GM12875 (cell line): ENCODE data around the gene PCYT2.
A peak's percentile ranks its signal among the peaks of the same experiment; 100 is the strongest.

ENCODE experiments used
- H3K4me3 ChIP-seq: one replicate; pipeline ENCODE4 v1.5.1; 2011; ENCODE audit warnings: low read depth, low read length, control low read depth
- TF ChIP-seq, protein P1 (sequence below): IDR thresholded peaks from 2 replicates; pipeline ENCODE4 v1.5.1; 2011; ENCODE audit warnings: low read depth, mild to moderate bottlenecking, control low read depth, inconsistent platforms, low read length, moderate library complexity, borderline replicate concordance; ENCODE audit not compliant: insufficient read depth

PCYT2 gene

GRCh38 chr17:81909231-81909630 lies 2.0 kb downstream of the PCYT2 start:
- H3K4me3 ChIP-seq: no peak overlapping the region
- TF ChIP-seq, protein P1, sequence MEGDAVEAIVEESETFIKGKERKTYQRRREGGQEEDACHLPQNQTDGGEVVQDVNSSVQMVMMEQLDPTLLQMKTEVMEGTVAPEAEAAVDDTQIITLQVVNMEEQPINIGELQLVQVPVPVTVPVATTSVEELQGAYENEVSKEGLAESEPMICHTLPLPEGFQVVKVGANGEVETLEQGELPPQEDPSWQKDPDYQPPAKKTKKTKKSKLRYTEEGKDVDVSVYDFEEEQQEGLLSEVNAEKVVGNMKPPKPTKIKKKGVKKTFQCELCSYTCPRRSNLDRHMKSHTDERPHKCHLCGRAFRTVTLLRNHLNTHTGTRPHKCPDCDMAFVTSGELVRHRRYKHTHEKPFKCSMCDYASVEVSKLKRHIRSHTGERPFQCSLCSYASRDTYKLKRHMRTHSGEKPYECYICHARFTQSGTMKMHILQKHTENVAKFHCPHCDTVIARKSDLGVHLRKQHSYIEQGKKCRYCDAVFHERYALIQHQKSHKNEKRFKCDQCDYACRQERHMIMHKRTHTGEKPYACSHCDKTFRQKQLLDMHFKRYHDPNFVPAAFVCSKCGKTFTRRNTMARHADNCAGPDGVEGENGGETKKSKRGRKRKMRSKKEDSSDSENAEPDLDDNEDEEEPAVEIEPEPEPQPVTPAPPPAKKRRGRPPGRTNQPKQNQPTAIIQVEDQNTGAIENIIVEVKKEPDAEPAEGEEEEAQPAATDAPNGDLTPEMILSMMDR: no peak

GRCh38 chr17:81908793-81909192 lies 2.4 kb downstream of the PCYT2 start:
- TF ChIP-seq, protein P1: no peak
- no peak overlapping the region for H3K4me3 ChIP-seq

DNA sequence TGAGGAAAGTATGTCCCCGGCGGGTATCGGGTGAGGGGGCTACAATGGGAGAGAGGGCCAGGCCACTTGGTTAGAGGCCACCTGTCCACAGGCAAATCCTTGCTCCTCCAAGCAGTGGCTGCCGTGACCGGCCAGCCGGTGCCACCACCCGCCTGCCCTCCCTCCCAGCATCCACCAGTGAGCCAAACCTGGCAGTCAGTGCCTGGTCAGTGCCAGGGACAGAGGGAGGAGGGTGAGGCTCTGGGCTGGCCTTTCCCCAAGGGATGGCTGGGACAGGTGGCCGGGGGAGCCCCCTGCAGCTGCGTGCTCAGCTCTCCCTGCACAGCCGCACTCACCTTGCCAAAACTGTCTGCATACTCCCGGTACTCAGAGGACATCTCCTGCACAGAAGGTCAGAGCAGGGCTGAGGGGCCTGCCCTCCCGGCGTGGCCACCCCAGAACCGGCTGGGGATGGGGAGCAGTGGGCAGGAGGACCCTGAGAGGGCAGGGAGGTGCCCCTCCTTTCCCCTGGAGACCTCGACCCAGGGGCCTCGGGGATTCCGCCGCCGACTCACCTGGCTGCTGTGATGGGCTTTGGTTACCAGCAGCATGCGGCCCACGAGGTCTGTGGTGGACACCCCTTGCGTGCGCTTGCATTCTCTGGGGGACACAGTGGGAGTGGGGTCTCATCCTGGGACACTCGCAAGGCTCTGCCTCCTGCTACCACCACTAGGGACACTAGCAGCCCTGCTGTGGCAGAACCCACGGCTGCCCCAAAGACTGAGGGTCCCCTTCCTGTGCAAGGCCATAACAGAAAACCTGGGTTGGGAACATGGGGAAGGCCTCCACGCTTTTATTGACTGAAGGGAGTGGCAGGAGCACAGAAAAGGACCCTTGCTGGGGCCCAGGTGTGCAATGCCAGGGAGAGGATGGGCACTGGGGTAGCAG lies 3.7 kb downstream of the PCYT2 start:
- no peak overlapping the region for H3K4me3 ChIP-seq
- TF ChIP-seq, protein P1: no peak; the same call in 1 of the 2 replicates

- TF ChIP-seq, protein P1: 0 out of 2 replicates have a peak, but pooled peaks have one; percentile 10
- H3K4me3 ChIP-seq: no peak overlapping the region
These were observed 4.6 kb downstream of the PCYT2 start for GRCh38 chr17:81906476-81907218.

DNA sequence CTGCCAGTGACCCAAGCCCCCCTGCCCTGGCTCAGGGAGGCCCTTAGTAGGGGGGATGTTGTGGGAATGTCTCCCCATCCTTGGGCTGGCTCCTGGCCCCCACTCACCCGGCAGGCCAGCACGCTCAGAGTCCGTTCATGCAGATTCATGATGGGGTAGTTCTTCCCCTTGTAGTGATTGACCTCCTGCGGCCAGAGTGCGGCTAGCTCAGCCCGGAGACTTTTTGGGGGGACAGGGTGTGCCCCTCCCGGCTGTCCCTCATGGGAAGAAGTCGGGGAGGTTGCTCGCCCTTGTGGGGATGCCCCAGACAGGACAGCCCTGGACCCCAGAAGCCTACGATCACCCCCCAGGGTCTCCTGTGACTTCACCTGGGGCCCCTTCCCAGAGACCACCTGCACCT lies 5.2 kb downstream of the PCYT2 start:
- TF ChIP-seq, protein P1: no peak
- H3K4me3 ChIP-seq: no peak overlapping the region

DNA sequence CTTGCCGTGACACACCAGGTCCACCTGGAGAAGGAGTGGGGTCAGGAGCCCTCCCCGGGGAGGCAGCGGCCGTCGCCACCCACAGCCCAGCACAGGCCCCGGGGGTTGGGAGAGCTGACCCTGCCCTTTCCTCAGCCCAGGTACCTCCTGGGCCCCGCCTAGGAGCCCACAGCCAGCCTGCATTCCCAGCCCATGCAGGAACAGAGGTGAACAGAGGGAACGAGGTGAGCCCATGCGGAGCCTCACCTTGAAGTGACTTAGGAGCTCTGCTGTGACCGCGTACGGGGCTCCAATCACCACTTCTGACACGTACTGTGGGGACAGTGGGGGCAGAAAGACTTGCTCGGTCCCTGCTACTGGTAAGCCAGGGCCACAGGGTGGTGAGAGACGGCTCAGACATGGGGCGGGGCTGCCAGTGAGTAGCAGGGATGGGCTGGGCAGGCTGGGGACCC lies 5.7 kb downstream of the PCYT2 start:
- H3K4me3 ChIP-seq: no peak overlapping the region
- TF ChIP-seq, protein P1: no peak
